GM12872 (cell line): ENCODE data around the gene TSEN2.

Experiments used
- CTCF ChIP-seq: IDR thresholded peaks from 3 replicates; pipeline ENCODE4 v1.5.1; 2011; ENCODE audit warnings: low read depth, mild to moderate bottlenecking, low read length, moderate library complexity; ENCODE audit not compliant: insufficient read depth

TSEN2 gene

DNA sequence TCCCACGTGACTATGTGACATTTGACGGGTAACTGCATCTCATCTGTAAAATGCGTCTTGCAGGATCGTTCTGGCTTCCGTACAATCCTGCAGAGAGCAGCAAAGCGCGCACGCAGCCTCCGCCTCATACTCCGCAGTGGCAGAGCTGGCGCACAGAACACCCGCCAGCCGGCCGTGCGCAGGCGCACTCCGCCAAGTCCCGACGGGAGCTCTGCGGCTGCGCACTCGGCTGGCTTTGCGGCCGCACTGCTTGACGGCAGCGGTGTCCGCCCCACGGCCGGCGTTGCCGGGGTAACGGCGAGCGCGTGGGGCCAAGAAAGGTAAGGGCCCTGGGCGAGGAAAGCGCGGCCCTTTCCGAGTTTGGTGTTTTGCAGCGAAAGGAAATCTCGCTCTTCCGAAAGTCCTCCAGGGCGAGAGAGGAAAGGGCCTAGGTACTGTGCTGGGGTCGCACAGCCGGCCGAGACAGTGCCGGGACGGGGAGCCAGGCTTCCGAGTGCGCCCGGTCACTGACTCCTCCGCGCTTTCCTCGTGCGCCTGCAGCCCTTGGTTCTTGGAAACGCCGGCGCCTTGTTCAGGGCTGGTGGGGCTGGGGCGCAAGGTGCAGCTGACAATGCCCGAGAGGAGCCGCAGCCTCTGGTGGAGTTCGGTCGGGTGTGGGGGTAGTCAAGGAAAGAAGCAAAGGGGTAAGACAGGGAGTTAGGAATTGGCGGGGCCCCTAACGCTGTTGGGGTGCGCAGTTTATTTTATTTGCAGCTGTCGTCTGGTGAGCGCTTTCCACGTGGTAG lies at the start of gene TSEN2:
TSS of gene TSEN2 (plus strand) at position 283 of the 785 bp plus-strand sequence. CDS start 5,321 bp downstream, outside the sequence.
- no peak; the same call in 1 of the 3 replicates for TF ChIP-seq CTCF

- no peak for TF ChIP-seq CTCF
Observed at GRCh38 chr3:12436514-12437220, 47.6 kb upstream of the TSEN2 start.

DNA sequence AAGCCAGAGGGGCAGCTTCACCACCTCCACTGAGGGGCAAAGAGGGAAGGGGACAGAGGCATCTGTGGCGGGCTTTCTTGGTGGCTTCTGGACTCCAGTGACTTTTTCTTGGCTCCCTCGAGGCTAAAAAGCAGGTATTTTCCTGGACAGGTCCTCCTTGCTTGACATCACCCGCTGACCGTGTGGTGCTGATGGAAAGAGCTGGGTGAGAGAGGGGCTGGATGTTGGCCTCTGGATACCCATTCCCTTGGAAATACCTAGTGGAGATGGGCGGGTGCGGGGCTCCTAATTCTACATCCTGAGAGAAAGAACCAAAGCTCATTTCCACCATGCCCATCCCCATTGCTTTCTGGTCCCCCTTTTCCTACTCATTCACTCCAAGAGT lies 47.1 kb upstream of the TSEN2 start:
- TF ChIP-seq CTCF = no peak

DNA sequence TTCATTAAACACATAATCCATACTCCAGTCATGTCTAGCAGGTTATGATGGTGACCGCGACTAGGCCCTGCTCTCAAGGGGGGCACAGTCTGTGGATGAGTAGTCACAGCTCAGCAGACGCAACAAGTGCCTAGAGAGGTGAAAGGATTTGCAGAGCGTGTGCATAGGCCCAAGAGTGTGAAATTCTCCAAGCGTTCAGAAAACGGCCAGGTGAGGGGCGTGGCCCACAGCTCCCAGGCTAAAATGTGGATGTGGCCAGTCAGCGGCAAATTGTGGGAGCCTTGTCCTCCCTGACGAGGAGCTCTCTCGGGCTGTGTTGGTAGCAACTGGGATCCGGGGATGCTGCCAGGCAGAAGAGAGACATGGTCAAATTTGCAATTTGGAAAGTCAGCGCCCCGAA lies 46.4 kb upstream of the TSEN2 start:
- TF ChIP-seq CTCF = no peak

DNA sequence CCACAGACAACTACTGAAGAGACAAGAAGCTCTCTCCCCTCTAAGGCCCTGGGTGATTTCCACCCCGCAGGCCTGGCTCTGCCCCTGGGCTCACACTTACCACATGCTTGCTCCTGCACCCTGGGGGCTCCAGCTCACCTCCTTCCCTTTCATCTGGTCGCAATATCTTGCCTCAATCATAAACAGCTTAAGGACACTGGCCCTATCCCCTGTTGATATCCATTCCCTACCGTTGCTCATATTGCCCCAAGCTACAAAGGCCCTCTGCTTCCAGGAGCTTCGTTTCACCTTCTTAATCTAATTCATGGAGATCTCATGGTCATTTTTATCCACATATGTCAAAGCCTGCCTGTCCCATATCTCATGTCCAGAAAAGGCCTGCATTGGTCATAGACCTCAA lies 46.0 kb upstream of the TSEN2 start:
- no peak for TF ChIP-seq CTCF

GRCh38 chr3:12439161-12439940 lies 44.9 kb upstream of the TSEN2 start:
- no peak for TF ChIP-seq CTCF
